SK-N-SH (cell line): ENCODE data around the gene LINS1. TPM values are rescaled to one million over a fixed set of nuclear protein-coding genes. Genes with fewer than 3 reads are reported as not detected.

Source experiments
- CTCF ChIA-PET: fragments of 300-600, 350-600 bp; formaldehyde crosslinking; extraction: SDS; loops from one replicate; lab custom pipeline; 2021; lab: Yijun Ruan, JAX
- POLR2A ChIA-PET: fragments of 350-600 bp; sonication (Branson Sonifier 250); formaldehyde crosslinking; extraction: SDS; loops from one replicate; lab custom pipeline; 2020; ENCODE audit warnings: antibody characterized with exemption, inconsistent platforms; lab: Yijun Ruan, JAX
- DNase-seq: peaks from one replicate; pipeline ENCODE4 v3.0.0; 2012
- H2AFZ ChIP-seq: fragments of 200-600 bp; sonication (generic); 2 replicates; pipeline ENCODE4 v1.8.1; 2016; ENCODE audit warnings: antibody characterized with exemption, mild to moderate bottlenecking, low read depth
- H3F3A ChIP-seq: fragments of 200-600 bp; sonication (generic); replicated peaks from 2 replicates; pipeline ENCODE3; 2016; ENCODE audit warnings: antibody characterized with exemption, mild to moderate bottlenecking; ENCODE audit not compliant: insufficient read depth
- H3K27ac ChIP-seq, 2 experiments: fragments of 200-500 bp in 1 of 2; fragments of 200-600 bp in 1 of 2; sonication (Bioruptor generic) in 1 of 2; sonication (generic), shearing (Covaris generic) in 1 of 2; 2 replicates each; pipeline versions ENCODE4 v1.5.1 to v1.6.1; 2014 to 2016; ENCODE audit warnings: low read depth in 2 of 2, inconsistent platforms in 1 of 2, low read length in 1 of 2, mild to moderate bottlenecking in 1 of 2, mixed read lengths in 1 of 2
- H3K27me3 ChIP-seq: fragments of 200-600 bp; sonication (generic), shearing (Covaris generic); 2 replicates; pipeline ENCODE4 v1.6.1; 2016; ENCODE audit warnings: mixed run types; ENCODE audit not compliant: insufficient read depth
- H3K36me3 ChIP-seq, 2 experiments: fragments of 200-500 bp in 1 of 2; fragments of 200-600 bp in 1 of 2; sonication (Bioruptor generic) in 1 of 2; sonication (generic) in 1 of 2; replicated peaks in 1 of 2; 2 replicates each; pipeline versions ENCODE3 to v1.5.1; 2014 to 2016; ENCODE audit warnings: low read length in 1 of 2, mild to moderate bottlenecking in 1 of 2; ENCODE audit not compliant: insufficient read depth in 2 of 2, control insufficient read depth in 1 of 2
- H3K4me1 ChIP-seq, 2 experiments: fragments of 200-500 bp in 1 of 2; fragments of 200-600 bp in 1 of 2; sonication (Bioruptor generic) in 1 of 2; sonication (generic), shearing (Covaris generic) in 1 of 2; 2 replicates each; pipeline versions ENCODE4 v1.5.1 to v1.6.1; 2014 to 2016; ENCODE audit warnings: low read depth in 1 of 2, low read length in 1 of 2, mixed run types in 1 of 2; ENCODE audit not compliant: insufficient read depth in 2 of 2, control insufficient read depth in 1 of 2
- H3K4me2 ChIP-seq: fragments of 200-600 bp; sonication (generic), shearing (Covaris generic); 2 replicates; pipeline ENCODE4 v1.6.1; 2017; ENCODE audit warnings: mixed run types
- H3K4me3 ChIP-seq, 2 experiments: fragments of 200-500 bp in 1 of 2; fragments of 200-600 bp in 1 of 2; sonication (Bioruptor generic) in 1 of 2; sonication (generic), shearing (Covaris generic) in 1 of 2; 2 replicates each; pipeline versions ENCODE4 v1.5.1 to v1.8.1; 2014 to 2016; ENCODE audit warnings: low read depth in 2 of 2, inconsistent platforms in 1 of 2, low read length in 1 of 2, mild to moderate bottlenecking in 1 of 2, mixed read lengths in 1 of 2, moderate library complexity in 1 of 2
- H3K79me2 ChIP-seq: fragments of 200-600 bp; sonication (generic); 2 replicates; pipeline ENCODE4 v1.8.1; 2017; ENCODE audit warnings: mild to moderate bottlenecking; ENCODE audit not compliant: insufficient read depth
- H3K9ac ChIP-seq: fragments of 200-600 bp; sonication (generic); 2 replicates; pipeline ENCODE4 v1.6.1; 2017; ENCODE audit warnings: mixed run types
- H3K9me2 ChIP-seq: fragments of 200-600 bp; sonication (generic); 2 replicates; pipeline ENCODE4 v1.6.1; 2017; ENCODE audit warnings: mixed run types
- H3K9me3 ChIP-seq: fragments of 200-600 bp; sonication (generic); 2 replicates; pipeline ENCODE4 v1.6.1; 2017; ENCODE audit warnings: mixed run types, mild to moderate bottlenecking, moderate library complexity
- H4K20me1 ChIP-seq: fragments of 200-600 bp; sonication (generic); 2 replicates; pipeline ENCODE4 v1.6.1; 2017; ENCODE audit warnings: mild to moderate bottlenecking, mixed run types; ENCODE audit not compliant: insufficient read depth
- ELF1 ChIP-seq: IDR thresholded peaks from 2 replicates; pipeline ENCODE4 v1.4.0; 2012
- EZH2phosphoT487 ChIP-seq: fragments of 200-600 bp; sonication (generic); IDR thresholded peaks from 2 replicates; pipeline ENCODE4 v1.6.1; 2017; ENCODE audit warnings: low read depth, mixed run types, mild to moderate bottlenecking, antibody characterized with exemption, moderate library complexity, borderline replicate concordance
- FOSL2 ChIP-seq: IDR thresholded peaks from 2 replicates; pipeline ENCODE4 v1.4.0; 2012; ENCODE audit warnings: low read depth, mild to moderate bottlenecking, moderate library complexity, borderline replicate concordance
- FOXM1 ChIP-seq: IDR thresholded peaks from 2 replicates; pipeline ENCODE4 v1.4.0; 2012; ENCODE audit warnings: low read depth, mild to moderate bottlenecking
- GATA2 ChIP-seq: sonication (generic); formaldehyde crosslinking; IDR thresholded peaks from 2 replicates; pipeline ENCODE4 v1.5.0; 2020; ENCODE audit warnings: mild to moderate bottlenecking, missing genetic modification reagents
- RAD21 ChIP-seq: IDR thresholded peaks from 2 replicates; pipeline ENCODE4 v1.6.1; 2012; ENCODE audit warnings: mild to moderate bottlenecking, low read length
- RCOR1 ChIP-seq: fragments of 150-350 bp; IDR thresholded peaks from 2 replicates; pipeline ENCODE4 v1.6.1; 2017; ENCODE audit warnings: antibody characterized with exemption, low read length
- RXRA ChIP-seq: IDR thresholded peaks from 2 replicates; pipeline ENCODE4 v1.4.0; 2012; ENCODE audit warnings: low read depth, mild to moderate bottlenecking, borderline replicate concordance
- SMC3 ChIP-seq: IDR thresholded peaks from 2 replicates; pipeline ENCODE4 v1.6.1; 2012; ENCODE audit warnings: low read depth, low read length, improper control_type of control experiment
- TEAD4 ChIP-seq: IDR thresholded peaks from 2 replicates; pipeline ENCODE4 v1.4.0; 2012; ENCODE audit warnings: mild to moderate bottlenecking, borderline replicate concordance; ENCODE audit not compliant: insufficient read depth
- WGBS: methylation state at CpG from one replicate; pipeline ENCODE4 v1.1.6; 2017; ENCODE audit warnings: low lambda C conversion rate; 5-methylcytosine and 5-hydroxymethylcytosine counted together
- polyA plus RNA-seq, 3 experiments: library from polyadenylated mRNA; depleted of rRNA; stranded (reverse); fragments of >200 nt; gene quantifications; 2 replicates each; pipeline ENCODE4 v1.2.3, GENCODE V29; 2012
- TF ChIP-seq, protein P1 (sequence below): IDR thresholded peaks from 2 replicates; pipeline ENCODE4; 2012
- TF ChIP-seq, protein P2 (sequence below): IDR thresholded peaks from 2 replicates; pipeline ENCODE4 v1.4.0; 2012; ENCODE audit warnings: low read depth
- TF ChIP-seq, protein P3 (sequence below): fragments of 150-350 bp; IDR thresholded peaks from 2 replicates; pipeline ENCODE4 v1.6.1; 2016; ENCODE audit warnings: mild to moderate bottlenecking, low read depth, low read length
- TF ChIP-seq, protein P4 (sequence below): IDR thresholded peaks from 2 replicates; pipeline ENCODE4 v1.6.1; 2012; ENCODE audit warnings: mild to moderate bottlenecking, low read depth, low read length, moderate library complexity

LINS1 gene
- polyA plus RNA-seq, 1 of the 3 experiments (the other 2 are of a cell fraction): 5.0 TPM

DNA sequence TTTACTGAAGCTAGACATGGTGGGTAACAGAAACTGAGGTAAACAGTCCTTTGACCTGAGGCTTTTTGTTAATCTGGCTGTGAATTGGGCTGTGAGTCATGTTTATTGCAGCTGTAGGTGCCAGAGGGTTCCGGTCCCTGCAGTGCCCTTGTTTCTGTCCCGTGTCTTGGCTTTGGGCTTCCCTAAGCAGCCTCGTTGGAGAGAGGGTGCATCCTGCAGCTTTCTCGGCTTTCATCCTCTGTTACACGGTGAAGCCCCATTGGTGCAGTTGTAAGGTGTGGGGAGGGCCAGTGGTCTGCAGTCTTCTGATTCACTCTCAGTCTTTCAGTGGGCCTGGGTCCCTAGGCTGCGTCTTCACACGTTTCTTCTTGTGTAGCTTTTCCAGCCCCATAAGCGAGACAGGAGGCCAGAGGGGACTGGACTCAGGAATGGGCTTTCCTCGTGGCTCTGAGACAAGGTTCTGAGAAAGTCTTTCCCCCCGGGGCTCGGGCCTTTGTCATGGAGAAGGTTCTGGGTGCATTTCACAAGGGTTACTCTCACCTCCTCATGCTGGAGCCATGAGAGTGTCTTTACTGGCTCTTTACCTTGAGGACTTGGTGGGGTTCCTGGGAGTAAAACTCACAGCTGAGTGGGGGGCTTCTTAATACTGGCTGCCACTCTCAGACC lies 33.6 kb upstream of the LINS1 start:
- Histone ChIP-seq H3K27me3 (no peaks in the 10 kb centered on the region), H3K27ac (no peak overlapping the region; a peak in 1 of 4 replicates), H3K4me2 (no peak overlapping the region), H3F3A (no peaks in the 10 kb centered on the region), H3K9me3 (no peaks in the 10 kb centered on the region), H3K9ac (no peak overlapping the region), H3K4me1 (peaks cover 0 to 10% of the 10 kb centered on the region in 2 experiments; a peak in 1 of 4 replicates), H3K4me3 (no peak overlapping the region), H3K9me2 (no peaks in the 10 kb centered on the region), H3K79me2 (peaks cover 74% of the 10 kb centered on the region), H3K36me3 (peaks cover 14 to 15% of the 10 kb centered on the region in 2 experiments), H4K20me1 (0 out of 2 replicates have a peak, but pooled peaks cover 2% of the 10 kb centered on the region), H2AFZ (no peak overlapping the region)
- 95% methylated on average over 11 of the region's 11 CpGs for WGBS
- CTCF ChIA-PET: interaction anchor here (0.6 to 9.4 kb wide), 4 partner anchors 79 to 372 kb away, joined by 3 to 102 read pairs (median 6); no protein-coding TSS in a partner anchor
- no peak for TF ChIP-seq ELF1
- TF ChIP-seq RXRA: no peak
- TF ChIP-seq, protein P1, sequence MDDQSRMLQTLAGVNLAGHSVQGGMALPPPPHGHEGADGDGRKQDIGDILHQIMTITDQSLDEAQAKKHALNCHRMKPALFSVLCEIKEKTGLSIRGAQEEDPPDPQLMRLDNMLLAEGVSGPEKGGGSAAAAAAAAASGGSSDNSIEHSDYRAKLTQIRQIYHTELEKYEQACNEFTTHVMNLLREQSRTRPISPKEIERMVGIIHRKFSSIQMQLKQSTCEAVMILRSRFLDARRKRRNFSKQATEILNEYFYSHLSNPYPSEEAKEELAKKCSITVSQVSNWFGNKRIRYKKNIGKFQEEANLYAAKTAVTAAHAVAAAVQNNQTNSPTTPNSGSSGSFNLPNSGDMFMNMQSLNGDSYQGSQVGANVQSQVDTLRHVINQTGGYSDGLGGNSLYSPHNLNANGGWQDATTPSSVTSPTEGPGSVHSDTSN: no peak
- TF ChIP-seq SMC3: no peak
- TF ChIP-seq, protein P2, sequence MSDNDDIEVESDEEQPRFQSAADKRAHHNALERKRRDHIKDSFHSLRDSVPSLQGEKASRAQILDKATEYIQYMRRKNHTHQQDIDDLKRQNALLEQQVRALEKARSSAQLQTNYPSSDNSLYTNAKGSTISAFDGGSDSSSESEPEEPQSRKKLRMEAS: no peak
- no peak for TF ChIP-seq FOXM1
- TF ChIP-seq RAD21: no peak
- no peak for TF ChIP-seq EZH2phosphoT487
- TF ChIP-seq, protein P3, sequence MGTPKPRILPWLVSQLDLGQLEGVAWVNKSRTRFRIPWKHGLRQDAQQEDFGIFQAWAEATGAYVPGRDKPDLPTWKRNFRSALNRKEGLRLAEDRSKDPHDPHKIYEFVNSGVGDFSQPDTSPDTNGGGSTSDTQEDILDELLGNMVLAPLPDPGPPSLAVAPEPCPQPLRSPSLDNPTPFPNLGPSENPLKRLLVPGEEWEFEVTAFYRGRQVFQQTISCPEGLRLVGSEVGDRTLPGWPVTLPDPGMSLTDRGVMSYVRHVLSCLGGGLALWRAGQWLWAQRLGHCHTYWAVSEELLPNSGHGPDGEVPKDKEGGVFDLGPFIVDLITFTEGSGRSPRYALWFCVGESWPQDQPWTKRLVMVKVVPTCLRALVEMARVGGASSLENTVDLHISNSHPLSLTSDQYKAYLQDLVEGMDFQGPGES: no peak
- TF ChIP-seq FOSL2: no peak
- no peak for TF ChIP-seq RCOR1
- TF ChIP-seq, protein P4, sequence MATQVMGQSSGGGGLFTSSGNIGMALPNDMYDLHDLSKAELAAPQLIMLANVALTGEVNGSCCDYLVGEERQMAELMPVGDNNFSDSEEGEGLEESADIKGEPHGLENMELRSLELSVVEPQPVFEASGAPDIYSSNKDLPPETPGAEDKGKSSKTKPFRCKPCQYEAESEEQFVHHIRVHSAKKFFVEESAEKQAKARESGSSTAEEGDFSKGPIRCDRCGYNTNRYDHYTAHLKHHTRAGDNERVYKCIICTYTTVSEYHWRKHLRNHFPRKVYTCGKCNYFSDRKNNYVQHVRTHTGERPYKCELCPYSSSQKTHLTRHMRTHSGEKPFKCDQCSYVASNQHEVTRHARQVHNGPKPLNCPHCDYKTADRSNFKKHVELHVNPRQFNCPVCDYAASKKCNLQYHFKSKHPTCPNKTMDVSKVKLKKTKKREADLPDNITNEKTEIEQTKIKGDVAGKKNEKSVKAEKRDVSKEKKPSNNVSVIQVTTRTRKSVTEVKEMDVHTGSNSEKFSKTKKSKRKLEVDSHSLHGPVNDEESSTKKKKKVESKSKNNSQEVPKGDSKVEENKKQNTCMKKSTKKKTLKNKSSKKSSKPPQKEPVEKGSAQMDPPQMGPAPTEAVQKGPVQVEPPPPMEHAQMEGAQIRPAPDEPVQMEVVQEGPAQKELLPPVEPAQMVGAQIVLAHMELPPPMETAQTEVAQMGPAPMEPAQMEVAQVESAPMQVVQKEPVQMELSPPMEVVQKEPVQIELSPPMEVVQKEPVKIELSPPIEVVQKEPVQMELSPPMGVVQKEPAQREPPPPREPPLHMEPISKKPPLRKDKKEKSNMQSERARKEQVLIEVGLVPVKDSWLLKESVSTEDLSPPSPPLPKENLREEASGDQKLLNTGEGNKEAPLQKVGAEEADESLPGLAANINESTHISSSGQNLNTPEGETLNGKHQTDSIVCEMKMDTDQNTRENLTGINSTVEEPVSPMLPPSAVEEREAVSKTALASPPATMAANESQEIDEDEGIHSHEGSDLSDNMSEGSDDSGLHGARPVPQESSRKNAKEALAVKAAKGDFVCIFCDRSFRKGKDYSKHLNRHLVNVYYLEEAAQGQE: no peak
- TF ChIP-seq GATA2: no peak
- TF ChIP-seq TEAD4: no peak
- no peak for DNase-seq
- POLR2A ChIA-PET: no interaction called here
